Left lung (tissue), 10 donors: ENCODE data around the gene TRERF1. TPM values are rescaled to one million over a fixed set of nuclear protein-coding genes. Genes with fewer than 3 reads are reported as not detected.

Experiments used
- ATAC-seq: fragments of 200-7000 bp; cut with Tn5 transposase; one replicate; pipeline ENCODE4 v1.9.1; 2020; ENCODE audit warnings: moderate library complexity
- DNase-seq, 4 donors: peaks; one replicate each; pipeline ENCODE4 v3.0.0-alpha.2; 2013 to 2020
- H3K27ac ChIP-seq, 2 donors: fragments of 200-600 bp; sonication (generic) in 1 of 2; one replicate each; pipeline versions ENCODE4 v1.5.0 to v1.8.0; 2020 to 2021
- H3K27me3 ChIP-seq, 2 donors: fragments of 200-600 bp; sonication (generic) in 1 of 2; one replicate each; pipeline versions ENCODE4 v1.5.0 to v1.8.0; 2020 to 2021
- H3K36me3 ChIP-seq, 2 donors: fragments of 200-600 bp; sonication (generic) in 1 of 2; one replicate each; pipeline versions ENCODE4 v1.5.0 to v1.8.0; 2020 to 2021
- H3K4me1 ChIP-seq, 2 donors: fragments of 200-600 bp; one replicate each; pipeline ENCODE4 v1.8.0; 2021
- H3K4me3 ChIP-seq, 2 donors: fragments of 200-600 bp; sonication (generic) in 1 of 2; one replicate each; pipeline versions ENCODE4 v1.5.0 to v1.8.0; 2020 to 2021; ENCODE audit warnings: mild to moderate bottlenecking in 1 of 2
- H3K9me3 ChIP-seq, 2 donors: fragments of 200-600 bp; sonication (generic) in 1 of 2; one replicate each; pipeline versions ENCODE4 v1.5.0 to v1.8.0; 2020 to 2021
- CTCF ChIP-seq, 2 donors: fragments of 200-600 bp; sonication (generic) in 1 of 2; IDR thresholded peaks; one replicate each; pipeline versions ENCODE4 v1.5.0 to v1.8.0; 2021; ENCODE audit warnings: antibody characterized with exemption in 2 of 2
- intact Hi-C, 2 donors: fragments of 100-400 bp; cut with DNase I; formaldehyde crosslinking; loops; one replicate each; pipeline versions ENCODE4 v1.11.2 to v1.14.2; 2022
- polyA plus RNA-seq, 6 donors: library from polyadenylated mRNA; unstranded; fragments of 120-200 nt; gene quantifications; one replicate each; pipeline ENCODE4 v1.2.1, GENCODE V29; 2013; ENCODE audit not compliant: insufficient read length in 6 of 6
- total RNA-seq, 2 donors: library from RNA; stranded (reverse); fragmentation: NEBNext Ultra II Directional; extraction: Animal tissue kit (Norgen Biotek cat#: 25700); gene quantifications; one replicate each; pipeline ENCODE4 v1.2.1, GENCODE V29; 2021
- donor health status: DM: no; HTN: yes; CAD: no.
- donor health status: DM: no; HTN: no; CAD: no.

The TRERF1 gene
- total and polyA plus RNA-seq, 8 donors = 3.7 to 24.9 (median 20.7) TPM

GRCh38 chr6:42363926-42364849 lies 87.5 kb downstream of the TRERF1 start:
- ATAC-seq = peak; percentile 34
- H3K27ac ChIP-seq = peak overlapping the region in 1 of 2 donors; percentile 96
- H3K9me3 ChIP-seq = no peaks in the 10 kb centered on the region
- H3K4me1 ChIP-seq = peaks cover 0 to 58% of the 10 kb centered on the region in 2 donors
- no peaks in the 10 kb centered on the region for H3K36me3 ChIP-seq
- TF ChIP-seq CTCF (IDR thresholded peaks at IDR 0.05) = no peak
- intact Hi-C loops = no loop called here
- no peak overlapping the region for H3K4me3 ChIP-seq
- DNase-seq = no peak
- no peaks in the 10 kb centered on the region for H3K27me3 ChIP-seq

- DNase-seq (no peak), ATAC-seq (no peak)
- intact Hi-C loops = no loop called here
- Histone ChIP-seq H3K27me3 (no peaks in the 10 kb centered on the region), H3K9me3 (no peaks in the 10 kb centered on the region), H3K36me3 (no peaks in the 10 kb centered on the region), H3K4me3 (no peak overlapping the region), H3K27ac (no peak overlapping the region), H3K4me1 (peaks cover 0 to 27% of the 10 kb centered on the region in 2 donors)
- no peak for TF ChIP-seq CTCF (IDR thresholded peaks at IDR 0.05)
Observed at GRCh38 chr6:42361036-42361435, 90.7 kb downstream of the TRERF1 start.

- Histone ChIP-seq H3K9me3 (no peaks in the 10 kb centered on the region), H3K4me3 (no peak overlapping the region), H3K27me3 (no peaks in the 10 kb centered on the region), H3K36me3 (no peaks in the 10 kb centered on the region), H3K27ac (no peak overlapping the region), H3K4me1 (peaks cover 0 to 7% of the 10 kb centered on the region in 2 donors)
- no peak for ATAC-seq
- TF ChIP-seq CTCF (IDR thresholded peaks at IDR 0.05) = no peak
- intact Hi-C loops = no loop called here
- no peak for DNase-seq
Observed at GRCh38 chr6:42359021-42359420, 92.7 kb downstream of the TRERF1 start.

GRCh38 chr6:42355416-42355815 lies 96.3 kb downstream of the TRERF1 start:
- Histone ChIP-seq H3K4me3 (no peak overlapping the region), H3K4me1 (no peaks in the 10 kb centered on the region), H3K27me3 (no peaks in the 10 kb centered on the region), H3K27ac (no peak overlapping the region), H3K9me3 (no peaks in the 10 kb centered on the region), H3K36me3 (no peaks in the 10 kb centered on the region)
- no peak for TF ChIP-seq CTCF (IDR thresholded peaks at IDR 0.05)
- no peak for DNase-seq
- no peak for ATAC-seq
- intact Hi-C loops = no loop called here

GRCh38 chr6:42354702-42355101 lies 97.0 kb downstream of the TRERF1 start:
- Histone ChIP-seq H3K27ac (no peak overlapping the region), H3K36me3 (no peaks in the 10 kb centered on the region), H3K4me1 (no peaks in the 10 kb centered on the region), H3K9me3 (no peaks in the 10 kb centered on the region), H3K27me3 (no peaks in the 10 kb centered on the region), H3K4me3 (no peak overlapping the region)
- intact Hi-C loops = no loop called here
- ATAC-seq (no peak), DNase-seq (no peak)
- TF ChIP-seq CTCF (IDR thresholded peaks at IDR 0.05) = no peak
